NCI-H2107 treated with DMSO at 0.1 percent for 48 hours (cell line): ENCODE results near the gene YBX3.

ENCODE experiments used
- DNase-seq: peaks from one replicate; lab custom pipeline; 2025; ENCODE audit not compliant: unreplicated experiment; lab: John Stamatoyannopoulos, UW

YBX3 gene

DNA sequence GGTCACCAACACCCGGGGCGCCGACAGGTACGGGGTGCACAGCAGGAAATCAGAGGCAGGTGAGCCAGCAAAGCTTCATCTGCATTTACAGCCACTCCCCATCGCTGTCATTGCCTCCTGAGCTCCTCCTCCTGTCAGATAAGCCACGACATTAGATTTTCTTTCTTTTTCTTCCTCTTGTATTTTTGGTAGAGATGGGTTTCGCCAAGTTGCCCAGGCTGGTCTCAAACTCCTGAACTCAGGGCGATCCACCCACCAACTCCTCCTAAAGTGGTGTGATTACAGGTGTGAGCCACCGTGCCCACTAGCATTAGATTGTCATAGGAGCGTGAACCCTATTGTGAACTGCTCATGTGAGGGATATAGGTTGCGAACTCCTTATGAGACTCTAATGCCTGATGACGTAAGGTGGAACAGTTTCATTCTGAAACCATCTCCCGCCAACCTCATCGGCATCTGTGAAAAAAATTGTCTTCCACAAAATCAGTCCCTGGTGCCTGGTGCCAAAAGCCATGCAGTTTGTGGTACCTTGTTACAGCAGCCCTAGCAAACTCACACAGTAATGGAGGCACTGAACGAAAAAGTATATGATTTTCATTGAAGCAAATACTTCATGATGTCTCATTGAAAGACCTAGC, 50.8 kb downstream of the YBX3 start:
- no peak for DNase-seq

DNA sequence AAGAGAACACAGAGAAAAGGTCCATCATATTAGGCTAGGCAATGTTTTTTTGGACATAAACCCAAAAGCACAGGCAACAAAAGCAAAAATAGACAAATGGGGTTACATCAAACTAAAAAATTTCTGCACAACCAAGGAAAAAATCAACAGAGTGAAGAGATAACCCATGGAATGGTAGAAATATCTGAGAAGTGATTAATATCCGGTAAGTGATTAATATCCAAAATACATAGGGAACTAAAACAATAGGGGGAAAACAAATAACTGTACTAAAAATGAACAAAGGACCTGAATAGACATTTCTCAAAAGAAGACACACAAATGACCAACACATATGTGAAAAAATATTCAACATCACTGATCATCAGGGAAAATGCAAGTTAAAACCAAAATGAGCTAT, 53.6 kb downstream of the YBX3 start:
- no peak for DNase-seq

DNA sequence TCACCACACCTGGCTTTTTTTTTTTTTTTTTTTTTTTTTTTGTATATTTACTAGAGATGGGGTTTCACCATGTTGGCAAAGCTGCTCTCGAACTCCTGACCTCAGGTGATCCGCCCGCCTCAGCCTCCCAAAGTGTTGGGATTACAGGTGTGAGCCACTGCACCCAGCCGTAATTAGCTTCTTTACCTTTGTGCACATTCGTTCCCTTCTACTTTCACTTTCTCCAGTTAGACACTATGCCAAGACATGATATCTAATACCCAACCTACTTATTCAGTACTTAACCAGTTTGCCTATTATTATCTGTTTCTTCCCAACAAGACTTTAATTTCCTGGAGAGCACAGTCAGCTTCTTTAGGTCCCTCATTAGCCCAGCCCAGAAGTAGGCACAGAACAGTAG, 54.6 kb downstream of the YBX3 start:
- peak; percentile 58 for DNase-seq

DNA sequence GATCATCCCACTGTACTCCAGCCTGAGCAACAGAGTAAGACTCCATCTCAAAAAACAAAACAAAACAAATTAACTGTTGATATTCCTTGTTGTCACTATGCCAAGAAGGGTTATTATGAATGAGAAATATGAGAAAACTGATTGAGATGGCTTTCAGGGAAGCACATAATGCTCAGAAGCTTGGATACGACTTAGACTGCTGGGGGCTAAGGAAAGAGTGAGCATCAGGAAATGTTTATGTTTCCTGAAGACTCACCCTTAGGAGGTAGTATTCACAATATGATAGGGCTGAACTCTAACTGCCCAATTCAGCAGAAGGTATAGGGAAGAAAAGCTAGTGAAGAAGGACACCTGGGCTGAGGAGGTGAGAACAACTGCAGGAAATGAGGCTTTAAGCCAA, 55.5 kb downstream of the YBX3 start:
- no peak for DNase-seq

DNA sequence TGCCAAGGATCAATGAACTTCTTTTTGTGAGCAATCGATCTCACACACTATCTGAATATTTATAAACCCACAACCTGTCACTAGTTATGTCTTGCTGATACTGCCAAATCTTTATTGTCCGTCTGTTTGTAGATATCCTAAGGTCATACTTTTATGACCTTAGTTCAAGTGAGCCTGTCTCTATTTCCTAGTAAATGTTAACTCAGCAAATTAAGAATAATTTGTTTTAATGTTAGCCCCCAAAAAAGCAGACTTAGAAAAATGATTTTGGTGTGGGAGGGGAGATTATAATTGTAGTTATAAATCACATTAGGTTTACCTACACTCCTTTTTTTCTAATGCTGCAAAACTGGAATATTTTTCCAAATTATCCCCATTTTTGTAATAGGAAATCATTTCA, 58.6 kb downstream of the YBX3 start:
- DNase-seq, result no peak

DNA sequence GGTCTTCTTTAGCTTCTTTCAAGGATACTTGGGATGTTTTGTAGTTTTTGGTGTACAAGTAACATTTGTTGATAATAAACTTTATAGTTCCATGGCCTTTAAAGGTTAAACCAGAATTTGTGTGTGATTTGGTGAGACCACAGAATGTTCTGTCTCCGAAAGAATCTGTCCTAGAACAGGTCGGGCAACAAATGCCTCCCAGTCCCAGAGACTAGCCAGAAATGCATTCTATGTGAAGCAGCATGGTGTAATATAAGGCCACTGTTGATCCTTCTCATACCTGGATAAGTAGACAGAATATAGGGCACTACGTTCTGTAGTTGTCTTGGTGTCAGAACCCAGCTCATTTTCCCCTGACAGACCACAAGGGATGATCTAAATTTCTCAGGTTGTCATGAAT, 59.3 kb downstream of the YBX3 start:
- DNase-seq, result no peak

DNA sequence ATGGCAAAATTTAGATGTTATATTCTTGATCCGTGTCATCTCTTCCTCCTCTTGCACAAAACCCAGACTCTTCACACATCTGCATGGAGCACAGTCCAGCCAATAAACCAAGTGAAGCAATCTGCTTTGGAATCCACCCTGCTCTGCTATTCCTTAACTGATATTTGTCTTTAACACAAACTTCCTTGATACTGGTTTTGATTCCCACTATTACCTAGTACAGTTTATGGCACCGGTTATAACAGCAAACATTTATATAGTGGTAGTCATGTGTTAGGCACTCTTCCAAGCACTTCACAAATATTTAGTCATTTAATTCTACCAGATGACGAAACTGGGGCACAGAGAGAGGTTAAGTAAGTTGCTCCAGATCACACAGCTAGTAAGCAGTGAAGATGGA, 61.8 kb downstream of the YBX3 start:
- no peak for DNase-seq

DNA sequence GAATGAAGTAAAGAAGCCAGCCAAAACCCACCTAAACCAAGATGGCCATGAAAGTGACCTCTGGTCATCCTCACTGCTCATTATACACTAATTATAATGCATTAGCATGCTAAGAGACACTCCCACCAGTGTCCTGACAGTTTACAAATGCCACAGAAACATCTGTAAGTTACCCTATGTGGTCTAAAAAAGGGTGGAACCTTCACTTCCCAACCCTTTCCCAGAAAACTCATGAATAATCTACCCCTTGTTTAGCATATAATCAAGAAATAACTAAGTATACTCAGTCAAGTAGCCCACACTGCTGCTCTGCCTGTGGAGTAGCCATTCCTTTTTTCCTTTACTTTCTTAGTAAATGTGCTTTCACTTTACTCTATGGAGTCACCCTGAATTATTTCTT, 69.1 kb downstream of the YBX3 start:
- DNase-seq, result no peak

DNA sequence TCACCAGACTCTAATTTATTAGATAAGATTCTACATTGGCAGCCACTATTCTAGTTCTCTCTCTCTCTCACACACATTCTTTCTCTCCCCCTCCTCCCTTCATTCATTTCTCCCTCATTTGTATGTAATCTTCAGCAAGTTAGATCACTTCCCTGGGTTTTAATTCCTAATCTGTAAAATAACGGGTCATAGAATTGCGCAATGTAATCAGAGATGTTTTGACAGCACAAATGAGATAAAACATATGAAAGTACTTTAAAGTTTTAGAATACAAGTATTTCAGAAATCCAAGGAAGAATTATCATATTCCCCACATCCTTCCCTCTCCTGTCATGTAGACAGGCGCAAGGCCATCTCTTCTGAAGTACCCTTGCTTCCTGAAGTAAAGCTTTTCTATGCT, 70.9 kb downstream of the YBX3 start:
- DNase-seq, result no peak
